Activated CD8-positive, alpha-beta memory T cell treated with anti-CD3 and anti-CD28 coated beads for 24 hours (primary cell): ENCODE data around the gene OR6X1.

ENCODE experiments used
- DNase-seq: peaks from one replicate; pipeline ENCODE4 v3.0.0-alpha.2; 2020

Gene OR6X1, protein sequence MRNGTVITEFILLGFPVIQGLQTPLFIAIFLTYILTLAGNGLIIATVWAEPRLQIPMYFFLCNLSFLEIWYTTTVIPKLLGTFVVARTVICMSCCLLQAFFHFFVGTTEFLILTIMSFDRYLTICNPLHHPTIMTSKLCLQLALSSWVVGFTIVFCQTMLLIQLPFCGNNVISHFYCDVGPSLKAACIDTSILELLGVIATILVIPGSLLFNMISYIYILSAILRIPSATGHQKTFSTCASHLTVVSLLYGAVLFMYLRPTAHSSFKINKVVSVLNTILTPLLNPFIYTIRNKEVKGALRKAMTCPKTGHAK

DNA sequence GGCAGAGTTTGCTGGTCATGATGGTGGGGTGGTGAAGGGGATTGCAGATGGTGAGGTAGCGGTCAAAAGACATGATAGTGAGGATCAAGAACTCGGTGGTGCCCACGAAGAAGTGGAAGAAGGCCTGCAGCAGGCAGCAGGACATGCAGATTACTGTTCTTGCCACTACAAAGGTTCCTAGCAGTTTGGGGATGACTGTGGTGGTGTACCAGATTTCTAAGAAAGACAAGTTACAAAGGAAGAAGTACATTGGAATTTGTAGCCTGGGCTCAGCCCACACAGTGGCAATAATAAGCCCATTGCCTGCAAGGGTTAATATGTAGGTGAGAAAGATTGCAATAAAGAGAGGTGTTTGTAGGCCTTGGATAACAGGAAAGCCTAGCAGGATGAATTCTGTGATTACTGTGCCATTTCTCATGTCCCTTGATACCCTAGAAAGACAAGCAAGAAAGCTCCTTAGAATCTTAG lies at the start of gene OR6X1:
Gene OR6X1 (minus strand): TSS at position 418 of the 468 bp plus-strand sequence. CDS start 0 bp downstream, at position 418.
- no peak for DNase-seq

DNA sequence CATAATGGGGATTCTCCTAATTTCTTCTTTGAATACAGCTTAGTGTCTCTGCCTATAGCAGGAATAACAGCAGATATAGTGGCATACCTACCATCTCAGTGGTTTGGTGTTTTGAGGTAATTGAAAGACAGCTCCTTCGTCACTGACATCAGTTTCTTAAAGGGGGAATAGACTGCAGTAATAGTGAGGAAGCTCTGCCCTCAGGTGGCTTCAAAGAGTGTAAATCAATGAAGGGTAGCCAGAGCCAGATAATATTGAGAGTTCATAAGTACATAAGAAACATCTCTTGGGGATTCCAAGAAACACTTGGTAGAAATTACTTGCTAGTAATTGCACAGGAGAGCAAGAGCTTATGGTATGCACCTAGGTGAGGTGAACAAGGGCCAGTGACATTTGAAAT lies 47.4 kb upstream of the OR6X1 start:
- DNase-seq: no peak

DNA sequence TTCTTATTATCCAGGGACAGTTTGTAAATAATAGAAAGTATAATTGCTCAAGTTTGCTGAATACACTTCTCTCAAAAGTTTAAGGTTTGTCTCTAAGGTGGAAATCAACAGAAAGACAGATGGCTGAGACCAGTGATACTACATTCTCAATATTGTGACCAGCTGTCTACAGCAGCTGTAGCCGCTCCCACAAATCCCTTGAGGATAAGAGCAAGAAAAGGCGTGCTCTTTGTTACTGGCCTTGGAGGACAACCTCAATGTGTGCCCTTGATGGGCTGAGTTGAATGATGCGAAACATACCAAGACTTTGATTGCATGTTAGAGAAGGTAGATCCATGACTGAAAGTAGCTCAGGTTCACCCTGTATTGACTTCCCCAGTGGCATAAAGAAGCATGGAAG lies 45.7 kb upstream of the OR6X1 start:
- no peak for DNase-seq

DNA sequence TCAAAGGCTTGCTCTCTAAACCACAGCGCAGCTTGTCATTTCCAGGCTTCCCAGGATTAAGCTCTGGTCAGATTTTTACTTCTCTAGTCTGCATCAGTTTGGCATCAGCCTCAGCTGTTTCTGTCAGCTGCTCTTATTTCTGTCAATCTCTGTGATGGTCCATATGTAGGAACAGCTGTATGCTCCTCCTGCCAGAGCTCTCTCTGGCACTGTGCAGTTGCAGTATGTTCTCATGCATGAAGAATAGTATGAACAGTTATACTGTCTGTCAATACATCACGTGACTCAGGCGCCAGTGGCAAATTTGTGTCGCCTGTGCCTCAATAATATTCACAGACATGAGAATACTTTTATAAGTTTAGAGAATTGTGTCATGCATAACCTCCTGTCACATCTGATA lies 45.1 kb upstream of the OR6X1 start:
- DNase-seq: no peak

DNA sequence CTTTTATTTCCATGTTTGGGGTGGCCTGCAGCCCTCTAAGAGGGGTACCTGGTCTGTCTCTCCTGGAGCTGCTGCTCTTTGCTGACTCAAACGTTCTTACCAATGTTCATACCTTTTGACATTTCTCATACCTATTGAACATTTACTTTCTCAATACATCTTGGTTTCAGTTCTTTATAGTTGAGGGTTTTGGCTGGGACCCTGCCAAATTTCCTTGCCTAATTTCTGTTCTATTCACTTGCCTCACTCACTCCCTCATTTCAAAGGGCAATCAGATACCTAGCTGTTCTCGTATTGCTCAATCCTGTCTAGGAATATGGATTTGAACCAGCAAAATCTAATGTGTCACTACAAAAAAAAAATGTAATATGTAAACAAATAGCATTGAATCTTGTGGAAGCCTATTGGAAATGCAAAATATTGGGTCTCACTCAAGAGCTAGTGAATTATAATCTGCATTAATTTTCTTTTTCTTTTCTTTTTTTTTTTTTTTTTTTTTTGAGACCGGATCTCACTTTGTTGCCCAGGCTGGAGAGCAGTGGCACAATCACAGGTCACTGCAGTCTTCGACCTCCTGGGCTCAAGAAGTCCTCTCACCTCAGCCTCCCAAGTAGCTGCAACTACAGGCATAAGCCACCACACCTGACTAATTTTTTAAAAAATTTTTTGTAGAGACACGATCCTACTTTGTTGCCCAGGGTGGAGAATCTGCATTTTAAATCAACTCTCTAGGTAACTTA lies 44.4 kb upstream of the OR6X1 start:
- no peak for DNase-seq

DNA sequence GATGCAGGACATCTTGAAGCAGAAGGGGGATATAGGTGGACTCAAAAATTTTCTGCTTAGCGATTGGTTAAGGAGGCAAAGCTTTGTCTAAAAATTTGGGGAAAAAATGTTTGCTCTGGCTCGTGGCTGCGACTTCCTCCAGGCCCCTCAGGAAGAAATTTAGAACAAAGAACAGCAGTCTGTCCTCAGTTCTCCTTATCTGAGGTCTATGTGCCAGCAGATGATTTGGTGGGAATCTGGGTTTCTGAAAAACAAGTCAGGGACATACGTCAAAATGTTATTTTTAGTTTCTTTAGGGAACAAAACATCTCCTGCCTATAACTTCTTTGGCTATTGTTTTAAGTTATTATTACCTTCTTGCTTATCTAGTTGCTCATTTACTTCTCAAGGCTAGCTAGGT lies 43.8 kb upstream of the OR6X1 start:
- DNase-seq: no peak

DNA sequence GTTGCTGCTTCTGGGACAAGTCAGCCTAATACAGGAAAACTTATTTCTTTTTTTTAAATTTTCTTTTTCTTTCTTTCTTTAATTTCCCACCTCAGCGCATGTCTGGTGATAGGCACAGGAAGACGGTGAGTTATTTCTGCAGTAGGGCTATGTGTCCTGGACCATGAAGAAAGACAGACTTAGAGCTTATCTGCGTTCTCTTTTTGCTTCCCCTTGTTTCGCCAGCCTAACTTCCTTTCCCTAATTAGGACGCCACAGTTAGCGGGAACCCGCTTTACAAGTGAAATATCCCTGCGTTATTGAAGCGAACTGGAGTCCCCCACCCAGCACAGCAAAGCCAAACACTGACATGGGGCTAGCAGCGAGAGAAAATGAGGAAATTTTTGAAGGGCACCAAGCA lies 43.2 kb upstream of the OR6X1 start:
- DNase-seq: no peak

DNA sequence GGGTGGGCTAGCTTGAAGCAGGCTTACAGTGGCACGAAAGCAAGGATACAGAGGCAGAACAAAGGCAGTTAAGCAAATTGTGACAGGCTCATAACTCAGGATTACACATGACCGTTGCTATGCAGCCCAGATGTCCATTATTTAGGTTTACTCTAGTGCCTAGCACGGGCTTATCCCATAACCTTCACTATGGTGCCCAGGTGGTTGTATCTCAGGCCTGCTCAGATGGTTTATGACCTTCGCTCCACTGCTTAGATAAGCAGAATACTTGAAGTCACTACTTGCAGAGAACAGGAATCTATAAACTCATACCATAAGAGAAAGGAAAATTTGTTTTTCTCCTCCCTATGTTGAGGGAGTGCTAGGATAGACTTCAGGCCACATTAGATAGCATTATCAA lies 42.8 kb upstream of the OR6X1 start:
- DNase-seq: no peak

DNA sequence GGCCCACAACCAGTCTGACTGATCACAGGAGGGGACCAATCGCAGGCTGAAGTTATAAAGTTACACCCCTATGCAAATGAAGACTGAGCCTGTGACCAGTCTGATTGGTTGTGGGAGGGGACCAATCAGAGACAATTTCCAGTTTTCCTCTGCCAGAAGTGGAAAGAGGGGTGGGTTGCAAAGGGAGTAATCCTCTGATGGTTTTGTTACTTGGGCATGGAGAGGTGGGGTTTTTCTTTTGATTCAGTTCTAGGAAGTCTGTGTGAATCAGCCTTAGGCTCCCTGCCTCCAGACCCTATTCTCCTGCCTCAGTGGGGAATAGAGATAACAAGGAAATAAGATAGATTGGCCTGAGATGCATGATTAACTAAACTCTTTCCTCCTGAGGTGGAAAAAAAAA lies 41.9 kb upstream of the OR6X1 start:
- no peak for DNase-seq

DNA sequence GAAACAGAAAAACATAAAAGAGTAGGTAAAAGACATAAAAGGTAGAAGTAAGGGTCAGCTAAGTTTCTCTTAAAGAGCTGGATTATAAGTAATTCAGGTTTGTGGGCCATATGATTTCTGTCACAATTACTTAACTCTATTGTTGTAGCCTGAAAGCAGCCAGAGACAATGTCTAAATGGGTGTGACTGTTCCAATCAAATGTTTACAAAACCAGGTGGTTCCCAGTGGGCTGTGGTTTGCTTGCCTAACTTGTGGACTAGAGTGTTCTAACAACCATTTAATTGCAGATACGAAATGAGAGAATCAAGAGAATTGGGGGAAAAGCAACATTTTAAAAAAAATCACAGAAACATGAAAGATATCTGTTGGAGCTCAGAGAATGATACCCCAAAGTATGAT lies 29.2 kb upstream of the OR6X1 start:
- DNase-seq: no peak

DNA sequence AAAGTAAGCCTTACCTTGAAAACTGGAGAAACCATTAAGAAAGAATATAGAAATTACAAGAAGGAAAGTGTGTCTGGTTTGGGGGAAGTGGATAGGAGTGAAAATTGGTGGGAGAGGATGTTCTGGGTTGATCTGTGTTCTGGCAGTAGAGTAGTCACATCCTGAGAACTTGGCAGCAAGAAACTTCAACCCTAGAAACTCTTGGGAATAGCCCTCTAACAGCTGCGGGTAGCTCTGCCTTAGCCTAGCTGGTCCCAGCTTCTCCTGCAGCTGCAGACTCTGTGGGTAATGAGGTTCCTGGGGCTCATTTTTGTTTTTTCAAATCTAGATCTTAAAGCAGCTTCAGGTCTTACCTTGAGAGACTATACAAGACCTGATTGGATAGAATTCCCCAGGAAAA lies 24.2 kb upstream of the OR6X1 start:
- DNase-seq: no peak

DNA sequence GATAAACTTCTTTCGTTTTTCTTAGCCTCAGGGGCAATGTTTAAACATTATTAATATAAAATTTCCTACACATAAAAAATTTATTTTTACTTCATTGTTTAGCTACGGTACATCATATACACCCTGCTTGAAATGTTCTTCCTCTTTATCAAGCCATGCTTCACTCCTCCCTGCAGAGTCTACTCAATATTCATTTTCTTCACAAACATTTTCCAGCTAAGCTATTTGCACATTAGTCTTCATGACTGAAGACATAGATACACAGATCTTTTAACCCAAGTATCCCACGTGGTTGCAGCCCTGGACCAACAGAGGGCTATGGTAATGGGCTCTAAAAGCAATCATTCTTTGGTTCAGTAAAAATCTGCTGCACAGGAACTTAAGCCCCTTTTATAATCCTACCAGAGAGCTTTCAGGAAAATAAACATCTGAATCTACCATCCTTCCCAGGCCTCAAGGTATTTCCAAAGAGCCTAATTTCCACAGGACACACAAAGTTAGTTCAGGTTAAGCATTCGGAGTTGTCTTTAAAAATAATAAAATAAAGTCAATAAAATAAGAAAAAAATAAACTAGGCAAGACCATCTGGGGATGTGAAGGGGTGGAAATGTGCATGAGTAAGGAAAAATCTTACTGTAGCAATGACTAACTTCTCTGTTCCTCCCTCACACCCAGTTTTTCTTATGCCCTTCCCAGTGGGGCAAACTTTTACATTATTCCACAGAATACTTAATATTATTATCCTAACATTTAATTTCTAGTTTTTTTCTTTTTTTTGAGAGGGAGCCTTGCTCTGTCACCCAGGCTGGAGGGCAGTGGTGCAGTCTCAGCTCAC lies 21.6 kb upstream of the OR6X1 start:
- DNase-seq: no peak

DNA sequence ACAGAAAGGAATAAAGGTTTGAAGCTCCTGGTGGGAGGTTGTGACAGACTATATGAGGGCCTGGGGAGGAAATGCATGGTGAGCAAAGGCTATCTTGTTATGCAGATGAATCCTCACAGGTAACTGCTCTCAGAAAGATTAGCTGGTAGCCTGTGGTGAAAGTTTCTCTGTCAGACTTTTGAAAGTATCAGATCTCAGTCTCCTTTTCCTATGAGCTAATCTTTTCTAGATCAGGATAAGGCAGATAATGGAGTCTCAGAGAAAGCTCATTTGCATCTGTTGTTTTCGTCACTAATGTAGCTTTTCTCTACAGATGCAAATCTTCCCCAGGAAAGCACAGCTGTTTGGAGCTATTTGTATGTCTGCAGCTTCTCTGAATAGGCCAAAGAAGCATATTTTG lies 21.0 kb upstream of the OR6X1 start:
- no peak for DNase-seq

DNA sequence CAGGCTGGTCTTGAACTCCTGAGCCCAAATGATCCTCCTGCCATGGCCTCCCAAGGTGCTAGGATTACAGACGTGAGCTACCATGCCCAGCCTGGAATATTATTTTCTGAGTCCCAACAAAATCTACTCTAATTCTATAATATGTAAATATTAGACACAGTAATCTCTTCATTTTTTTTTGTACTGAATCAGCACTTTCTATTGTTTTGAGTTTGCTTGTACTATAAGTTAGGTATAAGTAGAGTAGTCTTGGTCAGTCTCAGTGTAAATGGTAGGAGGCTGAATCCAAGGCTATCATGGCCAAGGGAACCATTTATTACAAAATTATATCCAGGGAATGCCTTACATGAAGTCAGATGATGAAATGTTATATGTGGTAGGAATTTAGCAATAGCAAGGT lies 19.6 kb upstream of the OR6X1 start:
- no peak for DNase-seq

DNA sequence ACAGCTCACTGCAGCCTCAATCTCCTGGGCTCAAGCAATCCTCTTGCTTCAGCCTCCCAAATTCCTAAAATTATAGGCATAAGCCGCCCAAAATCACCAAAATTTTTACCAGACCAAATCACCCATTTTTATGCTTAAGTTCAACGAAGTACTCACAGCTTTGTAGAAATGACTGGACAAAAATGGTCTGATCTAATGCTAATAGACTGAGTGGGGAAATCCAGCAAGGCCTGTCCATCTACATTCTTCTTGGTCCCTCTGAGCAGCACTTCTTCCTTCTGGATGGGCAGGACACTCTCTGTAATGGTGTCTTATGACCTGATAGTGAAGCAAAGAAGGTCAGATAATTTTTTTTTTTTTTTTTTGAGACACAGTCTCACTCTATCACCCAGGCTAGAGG lies 18.7 kb upstream of the OR6X1 start:
- no peak for DNase-seq

DNA sequence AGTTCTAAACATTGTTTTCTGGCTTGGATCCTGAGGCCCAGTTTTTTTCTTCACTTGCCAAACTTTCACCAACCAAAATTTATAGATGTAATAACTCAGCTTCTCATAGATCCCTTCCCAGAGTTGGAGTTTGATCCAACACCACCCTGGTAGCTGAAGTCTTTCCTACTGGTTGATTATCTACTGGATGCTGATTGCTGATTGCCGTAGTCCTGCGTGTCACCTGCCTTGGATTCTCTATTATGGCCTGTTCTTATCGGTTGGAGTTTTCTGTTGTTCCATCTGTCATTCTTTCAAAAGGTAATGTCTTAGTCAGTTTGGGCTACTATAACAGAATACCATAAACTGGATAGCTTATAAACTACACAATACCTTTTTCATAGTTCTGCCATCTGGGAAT lies 17.3 kb upstream of the OR6X1 start:
- no peak for DNase-seq

DNA sequence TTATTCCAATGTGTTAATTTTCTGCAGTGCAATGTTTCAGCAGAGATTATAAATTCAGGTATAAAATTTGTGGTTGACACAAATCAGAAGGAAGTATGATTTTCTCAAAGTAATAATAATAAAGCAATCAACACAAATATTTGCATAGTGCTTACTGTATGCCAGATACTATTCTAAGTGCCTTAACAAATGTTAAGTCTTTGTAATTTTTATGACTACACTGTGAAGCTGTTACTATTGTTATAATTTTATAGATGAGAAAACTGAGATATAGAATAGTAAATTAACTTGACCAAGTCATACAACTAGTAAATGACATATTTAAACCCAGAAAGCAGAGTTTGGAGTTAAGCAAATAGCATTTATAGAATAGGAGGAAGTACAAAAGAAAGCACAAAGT lies 16.4 kb upstream of the OR6X1 start:
- DNase-seq: no peak

DNA sequence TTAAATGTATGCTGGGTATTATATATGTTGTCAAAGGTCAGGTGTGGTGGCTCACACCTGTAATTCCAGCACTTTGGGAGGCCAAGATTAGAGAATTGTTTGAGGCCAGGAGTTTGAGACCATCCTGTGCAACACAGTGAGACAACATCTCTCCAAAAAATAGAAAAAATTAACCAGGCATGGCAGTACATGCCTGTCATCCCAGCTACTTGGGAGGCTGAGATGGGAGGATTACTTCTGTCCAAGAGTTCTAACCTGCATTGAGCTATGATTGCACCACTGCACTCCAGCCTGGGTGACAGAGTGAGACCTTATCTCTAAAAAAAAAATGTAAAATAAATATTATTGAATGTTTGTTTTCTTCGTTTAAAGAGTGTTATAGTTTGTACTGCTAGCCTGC lies 11.3 kb upstream of the OR6X1 start:
- DNase-seq: no peak

DNA sequence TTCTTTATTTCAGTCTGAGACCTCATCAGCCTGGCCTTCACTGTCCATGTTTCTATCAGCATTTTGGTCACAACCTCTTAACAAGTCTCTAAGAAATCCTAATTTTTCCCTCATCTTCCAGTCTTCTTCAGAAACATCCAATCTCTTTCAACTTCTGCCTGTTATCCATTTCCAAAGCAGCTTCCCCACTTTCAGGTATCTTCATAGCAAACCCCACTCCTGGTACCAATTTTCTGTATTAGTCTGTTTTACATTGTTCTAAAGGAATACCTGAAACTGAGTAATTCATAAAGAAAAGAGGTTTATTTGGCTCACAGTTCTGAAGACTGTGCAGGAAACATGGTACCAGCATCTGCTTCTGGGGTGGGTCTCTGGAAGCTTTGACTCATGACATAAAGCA lies 8.1 kb upstream of the OR6X1 start:
- no peak for DNase-seq

DNA sequence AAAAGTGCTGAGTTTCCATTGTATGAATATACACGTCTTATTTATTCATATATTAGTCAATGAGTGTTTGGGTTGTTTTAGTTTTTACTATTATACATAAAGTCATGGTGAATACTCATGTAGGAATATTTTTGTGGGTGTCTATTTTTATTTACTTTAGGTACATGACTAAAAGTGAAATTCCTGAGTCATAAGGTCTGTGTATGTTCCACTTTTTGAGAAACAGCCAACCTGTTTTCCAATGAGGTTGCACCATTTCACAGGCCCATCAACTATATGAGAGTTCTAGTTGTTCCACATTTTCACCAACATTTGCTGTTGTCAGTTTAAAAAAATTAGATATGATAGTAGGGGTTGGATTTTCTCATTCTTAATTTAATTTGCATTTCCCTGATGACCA lies 6.6 kb upstream of the OR6X1 start:
- DNase-seq: no peak

DNA sequence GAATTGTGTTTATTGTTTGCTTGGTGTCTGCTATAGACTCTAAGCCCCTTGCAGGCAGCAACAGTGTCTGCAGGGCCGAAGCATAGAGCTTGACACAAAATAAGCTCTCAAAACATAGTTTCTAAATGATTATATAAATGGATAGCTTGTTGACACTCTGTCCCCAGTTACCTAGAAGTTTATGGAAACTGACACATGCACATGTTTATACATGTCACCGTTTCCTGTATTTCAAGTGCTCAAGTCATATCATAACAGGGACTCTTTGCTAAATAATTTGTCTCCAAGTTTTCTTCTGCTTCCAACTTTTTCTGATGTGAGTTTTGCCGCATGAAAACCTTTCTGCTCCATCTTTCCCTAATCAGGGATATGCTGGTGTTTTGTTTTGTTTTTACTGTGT lies 3.7 kb upstream of the OR6X1 start:
- no peak for DNase-seq

DNA sequence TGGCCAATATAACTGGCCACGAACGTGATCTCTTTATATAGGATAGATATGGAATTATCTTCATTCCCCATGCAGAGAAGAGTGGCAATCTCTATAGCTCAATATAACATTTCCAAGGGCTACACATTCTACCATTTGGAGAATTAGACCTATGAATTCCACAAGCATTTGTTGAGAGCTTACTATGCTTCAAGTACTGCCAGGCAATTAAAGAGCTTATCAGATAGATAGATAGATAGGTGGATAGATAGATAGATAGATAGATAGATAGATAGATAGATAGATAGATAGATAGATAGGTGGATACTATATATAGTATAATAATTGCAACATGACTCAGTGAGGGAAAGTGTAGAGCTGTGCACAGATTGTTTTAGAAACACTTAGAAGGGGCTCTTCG lies 1.5 kb upstream of the OR6X1 start:
- DNase-seq: no peak

DNA sequence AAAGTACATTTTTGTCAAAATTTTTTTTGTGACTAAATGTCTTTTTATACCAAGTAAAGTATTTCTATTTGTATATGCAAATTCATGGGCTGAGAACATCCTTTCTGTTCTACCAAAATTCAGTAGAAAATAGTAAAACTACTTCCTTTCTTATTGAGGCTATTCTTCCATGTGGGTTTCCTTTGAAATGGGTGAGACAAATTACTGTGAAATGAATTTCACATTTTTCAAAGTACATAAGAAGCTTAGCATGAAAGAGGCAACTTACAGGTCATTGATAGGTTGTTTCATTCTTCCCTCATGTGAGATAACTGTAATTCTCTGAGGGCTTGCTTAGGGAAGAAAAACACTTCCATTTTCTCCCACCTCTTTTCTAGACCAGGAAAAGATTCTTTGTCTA lies 1.0 kb upstream of the OR6X1 start:
- no peak for DNase-seq

DNA sequence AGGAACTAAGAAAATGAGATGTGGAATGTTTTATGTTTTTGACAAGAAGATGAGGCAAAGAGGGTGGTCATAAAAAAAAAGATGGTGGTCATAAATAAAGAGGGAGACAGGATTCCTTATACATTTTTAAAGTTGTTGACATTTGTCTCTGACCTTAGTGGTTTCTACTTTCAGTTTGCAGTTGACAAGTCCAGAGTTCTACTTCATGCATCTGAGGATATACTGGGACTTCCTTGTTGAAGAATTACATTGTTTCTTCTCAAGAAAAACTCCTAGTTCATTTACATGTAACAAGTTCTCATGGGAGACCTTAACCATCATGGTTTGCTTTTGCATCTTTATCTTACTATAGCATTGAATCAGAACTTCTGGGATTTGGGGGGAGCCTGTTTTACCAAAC lies 1.2 kb downstream of the OR6X1 start:
- DNase-seq: no peak
